Fibroblast of pulmonary artery (primary cell): Measurements from ENCODE around the gene ADTRP.

Experiments used
- DNase-seq: peaks from one replicate; pipeline ENCODE4 v3.0.0-alpha.2; 2010; ENCODE audit warnings: low read depth
- H3K4me3 ChIP-seq: replicated peaks from 2 replicates; pipeline ENCODE4 v1.5.1; 2011; ENCODE audit warnings: low read depth, mild to moderate bottlenecking, control low read depth, low read length, moderate library complexity
- CTCF ChIP-seq: IDR thresholded peaks from 2 replicates; pipeline ENCODE4 v1.5.1; 2011; ENCODE audit warnings: mild to moderate bottlenecking, control low read depth, low read length, inconsistent platforms; ENCODE audit errors: missing control alignments

ADTRP gene

DNA sequence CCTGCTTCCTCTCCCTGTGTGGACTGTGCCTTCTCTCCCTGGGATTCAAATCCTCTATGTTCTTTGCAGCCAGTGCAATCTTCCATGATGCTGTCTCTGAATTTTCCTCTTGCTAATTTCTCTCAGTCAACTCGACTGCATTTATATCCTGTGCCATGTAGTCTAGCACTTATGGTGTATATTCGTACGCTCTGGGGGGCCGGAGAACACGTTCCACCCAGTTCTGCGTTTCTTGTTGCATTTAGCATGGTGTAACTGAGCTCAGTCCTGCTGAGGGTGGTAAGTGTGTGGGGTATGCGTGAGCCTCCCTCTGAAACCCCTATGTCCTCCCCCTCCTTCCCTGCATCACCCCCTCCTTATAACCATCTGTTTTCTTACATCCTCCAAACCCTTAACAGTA, 42.0 kb downstream of the ADTRP start:
- DNase-seq: no peak
- no peak for TF ChIP-seq CTCF
- H3K4me3 ChIP-seq: no peak overlapping the region

DNA sequence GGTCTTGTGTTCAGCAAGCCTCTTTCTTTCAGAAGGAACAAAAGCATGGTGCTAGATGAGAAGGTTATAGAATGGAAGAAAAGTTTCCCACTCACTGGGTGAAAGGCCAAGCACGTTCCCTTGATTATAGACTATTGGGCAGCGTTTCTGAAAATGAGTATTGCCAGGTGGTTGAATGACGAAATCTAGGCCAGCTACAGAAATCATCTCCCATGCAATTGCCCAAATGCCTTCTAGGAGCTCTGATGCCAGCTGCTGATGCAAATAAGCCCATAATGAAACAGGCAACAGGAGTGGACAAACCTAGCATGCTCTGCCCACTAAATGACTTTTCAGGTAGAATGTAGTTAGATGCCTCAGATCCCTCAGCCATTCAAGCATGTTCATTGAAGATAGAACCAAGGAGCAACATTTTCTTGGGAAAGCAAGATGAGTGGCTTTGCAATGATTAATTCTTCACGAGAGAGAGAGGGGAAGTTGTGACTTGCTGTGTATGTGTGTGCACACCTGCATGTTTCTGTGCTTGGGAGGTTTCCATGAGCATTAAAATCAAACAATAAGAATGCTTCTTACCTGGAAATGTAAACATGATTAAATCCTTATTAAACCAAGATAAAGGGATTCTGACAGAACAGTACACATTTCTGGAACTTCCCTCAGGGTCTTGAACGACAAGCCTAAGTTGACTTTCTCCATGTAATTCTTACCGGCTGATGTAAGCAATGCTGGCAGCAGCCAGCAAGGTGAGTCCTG, 43.6 kb downstream of the ADTRP start:
- no peak for TF ChIP-seq CTCF
- DNase-seq: no peak
- H3K4me3 ChIP-seq: no peak overlapping the region

- no peak for TF ChIP-seq CTCF
- no peak overlapping the region for H3K4me3 ChIP-seq
- peak; percentile 61 for DNase-seq
These were observed 46.5 kb downstream of the ADTRP start for GRCh38 chr6:11732036-11732631.

DNA sequence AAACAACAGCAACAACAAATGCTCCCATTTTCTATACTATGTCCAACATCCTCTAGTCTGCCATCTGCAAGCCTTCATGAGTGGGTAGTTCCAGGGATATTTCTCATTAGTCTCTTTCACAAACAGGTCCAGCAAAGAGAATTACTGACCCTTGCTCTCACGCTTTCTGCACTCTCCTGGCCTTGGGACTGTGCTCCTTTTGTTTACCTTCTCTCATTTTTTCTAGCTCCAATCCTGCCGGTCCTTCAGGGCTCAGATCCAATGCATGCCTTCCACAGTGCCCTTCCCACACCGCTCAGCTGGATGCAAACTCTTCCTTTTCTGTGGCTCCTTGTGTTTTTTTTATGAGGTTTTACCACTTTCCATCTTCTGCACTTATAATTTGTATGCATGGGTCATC, 47.2 kb downstream of the ADTRP start:
- DNase-seq: no peak
- H3K4me3 ChIP-seq: no peak overlapping the region
- no peak for TF ChIP-seq CTCF

DNA sequence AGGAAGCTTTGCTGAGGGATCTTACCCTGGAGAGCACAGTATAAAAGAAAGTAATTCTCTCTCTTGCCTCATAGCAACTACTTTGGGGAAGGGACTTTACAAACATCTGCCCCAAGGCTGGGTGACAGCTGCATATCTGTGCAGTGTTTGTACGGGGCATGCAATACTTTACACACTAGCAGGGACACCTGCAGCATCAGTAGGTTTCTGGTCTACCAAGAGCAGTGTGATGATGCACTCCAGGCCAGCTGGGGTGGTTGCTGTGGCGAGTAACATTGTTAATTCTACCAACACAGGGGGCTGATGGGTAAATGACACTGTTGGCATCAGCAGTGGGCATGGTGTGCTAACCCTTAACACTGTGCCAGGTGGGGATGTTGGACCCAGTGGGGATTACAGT, 48.0 kb downstream of the ADTRP start:
- no peak for TF ChIP-seq CTCF
- no peak overlapping the region for H3K4me3 ChIP-seq

GRCh38 chr6:11729076-11729475, 49.5 kb downstream of the ADTRP start:
- no peak for DNase-seq
- TF ChIP-seq CTCF: no peak
- no peak overlapping the region for H3K4me3 ChIP-seq

More for the DNA sequence above, 48.0 kb downstream of the ADTRP start:
- DNase-seq: no peak
